ENCODE measurements around the gene KATNBL1.

DNA sequence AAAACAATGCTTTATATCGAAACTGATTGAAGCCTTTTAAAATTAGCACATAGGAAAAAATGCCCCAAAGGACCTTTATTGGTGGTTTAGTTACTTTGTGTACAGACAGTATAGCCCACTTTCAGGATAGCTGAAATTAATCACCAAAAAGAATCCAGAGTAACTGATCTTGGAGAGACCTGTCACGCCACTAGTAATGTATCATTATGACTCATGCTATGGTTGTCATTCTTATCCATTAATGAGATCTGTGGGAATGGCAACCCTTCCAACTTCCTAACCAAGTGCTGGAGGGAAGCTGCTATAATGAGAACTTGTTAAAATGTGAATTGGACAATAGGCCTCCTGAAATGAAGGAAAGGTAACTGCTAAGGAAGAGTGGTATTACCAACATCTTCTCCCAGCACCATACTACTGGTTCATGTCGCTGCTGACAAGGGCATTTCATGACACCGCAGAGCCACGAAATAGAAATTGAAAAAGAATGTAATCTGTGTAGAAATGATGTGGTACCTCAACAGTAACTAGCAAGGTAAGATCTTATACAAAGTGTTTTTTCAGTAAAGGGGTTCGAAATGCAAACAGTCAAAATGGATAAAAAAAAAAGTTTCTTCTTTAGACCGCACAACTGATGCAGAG, 7.8 kb upstream of the KATNBL1 start:
- TF ChIP-seq, protein P1, sequence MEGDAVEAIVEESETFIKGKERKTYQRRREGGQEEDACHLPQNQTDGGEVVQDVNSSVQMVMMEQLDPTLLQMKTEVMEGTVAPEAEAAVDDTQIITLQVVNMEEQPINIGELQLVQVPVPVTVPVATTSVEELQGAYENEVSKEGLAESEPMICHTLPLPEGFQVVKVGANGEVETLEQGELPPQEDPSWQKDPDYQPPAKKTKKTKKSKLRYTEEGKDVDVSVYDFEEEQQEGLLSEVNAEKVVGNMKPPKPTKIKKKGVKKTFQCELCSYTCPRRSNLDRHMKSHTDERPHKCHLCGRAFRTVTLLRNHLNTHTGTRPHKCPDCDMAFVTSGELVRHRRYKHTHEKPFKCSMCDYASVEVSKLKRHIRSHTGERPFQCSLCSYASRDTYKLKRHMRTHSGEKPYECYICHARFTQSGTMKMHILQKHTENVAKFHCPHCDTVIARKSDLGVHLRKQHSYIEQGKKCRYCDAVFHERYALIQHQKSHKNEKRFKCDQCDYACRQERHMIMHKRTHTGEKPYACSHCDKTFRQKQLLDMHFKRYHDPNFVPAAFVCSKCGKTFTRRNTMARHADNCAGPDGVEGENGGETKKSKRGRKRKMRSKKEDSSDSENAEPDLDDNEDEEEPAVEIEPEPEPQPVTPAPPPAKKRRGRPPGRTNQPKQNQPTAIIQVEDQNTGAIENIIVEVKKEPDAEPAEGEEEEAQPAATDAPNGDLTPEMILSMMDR (IDR thresholded peaks at IDR 0.05), result no peak
- no peak for TF ChIP-seq POLR2A (IDR thresholded peaks at IDR 0.05)

Data from thyroid gland (tissue), 4 donors.